HEK293 (cell line): ENCODE results near the gene PDP2.
"Not testable (repeated sequence)": the region's sequence is repeated elsewhere in the genome, so short reads cannot be mapped to it uniquely, and the experiment has no call there.

Experiments used
- CTCF ChIA-PET: fragments of 350-600 bp; formaldehyde crosslinking; extraction: SDS; loops from one replicate; lab custom pipeline; 2021; ENCODE audit warnings: antibody characterized with exemption; lab: Yijun Ruan, JAX
- POLR2A ChIA-PET: fragments of 300-600 bp; formaldehyde crosslinking; extraction: SDS; loops from one replicate; lab custom pipeline; 2020; ENCODE audit warnings: antibody characterized with exemption, inconsistent platforms; lab: Yijun Ruan, JAX
- H3K27ac ChIP-seq: fragments of 200-500 bp; sonication (Bioruptor generic); 2 replicates; pipeline ENCODE4 v1.5.1; 2014; ENCODE audit warnings: low read depth, low read length, control low read depth, inconsistent platforms; ENCODE audit errors: extremely low read depth
- H3K36me3 ChIP-seq, 2 experiments: fragments of 200-500 bp in 1 of 2; sonication (Bioruptor generic) in 1 of 2; 1 replicate in 1 of 2; 2 replicates in 1 of 2; pipeline ENCODE4 v1.5.1; 2014 to 2017; ENCODE audit warnings: inconsistent platforms in 2 of 2, low read length in 2 of 2; ENCODE audit not compliant: control insufficient read depth in 2 of 2, insufficient read depth in 1 of 2
- H3K4me1 ChIP-seq: fragments of 200-500 bp; sonication (Bioruptor generic); 2 replicates; pipeline ENCODE4 v1.5.1; 2014; ENCODE audit warnings: mild to moderate bottlenecking, low read length, inconsistent platforms; ENCODE audit not compliant: control insufficient read depth, insufficient read depth
- H3K4me3 ChIP-seq: 2 replicates; pipeline ENCODE4 v1.5.1; 2011; ENCODE audit warnings: low read depth, mild to moderate bottlenecking, control low read depth, low read length, moderate library complexity
- H3K9me3 ChIP-seq: fragments of 200-500 bp; sonication (Bioruptor generic); 2 replicates; pipeline ENCODE4 v1.5.1; 2014; ENCODE audit warnings: low read depth, low read length, inconsistent platforms; ENCODE audit not compliant: control insufficient read depth, insufficient read depth
- BCL11B ChIP-seq: fragments of 450-650 bp; formaldehyde crosslinking; IDR thresholded peaks from 2 replicates; pipeline ENCODE4 v1.5.1; 2016; ENCODE audit warnings: low read depth, missing biosample characterization, missing genetic modification characterization
- EGR2 ChIP-seq: fragments of 450-650 bp; formaldehyde crosslinking; IDR thresholded peaks from 2 replicates; pipeline ENCODE4 v1.5.1; 2016; ENCODE audit warnings: low read depth, missing biosample characterization, missing genetic modification characterization
- GLIS2 ChIP-seq: fragments of 450-650 bp; formaldehyde crosslinking; IDR thresholded peaks from 2 replicates; pipeline ENCODE4 v1.5.1; 2016; ENCODE audit warnings: missing biosample characterization, missing genetic modification characterization
- IKZF3 ChIP-seq: fragments of 450-650 bp; IDR thresholded peaks from 2 replicates; pipeline ENCODE4 v1.5.0; 2018; ENCODE audit warnings: missing biosample characterization, mild to moderate bottlenecking, missing genetic modification characterization, moderate library complexity
- KLF1 ChIP-seq: fragments of 450-650 bp; formaldehyde crosslinking; IDR thresholded peaks from 2 replicates; pipeline ENCODE4 v1.5.1; 2016; ENCODE audit warnings: missing biosample characterization, missing genetic modification characterization
- KLF9 ChIP-seq: fragments of 450-650 bp; formaldehyde crosslinking; IDR thresholded peaks from 2 replicates; pipeline ENCODE4 v1.5.1; 2016; ENCODE audit warnings: missing biosample characterization, missing genetic modification characterization, low read depth
- PRDM10 ChIP-seq: fragments of 450-650 bp; formaldehyde crosslinking; IDR thresholded peaks from 2 replicates; pipeline ENCODE4 v1.5.1; 2016; ENCODE audit warnings: missing biosample characterization, missing genetic modification characterization
- SP2 ChIP-seq: fragments of 450-650 bp; formaldehyde crosslinking; IDR thresholded peaks from 2 replicates; pipeline ENCODE4 v1.5.1; 2016; ENCODE audit warnings: missing biosample characterization, missing genetic modification characterization
- TCF7L2 ChIP-seq: IDR thresholded peaks from 2 replicates; pipeline ENCODE4 v1.6.1; 2011; ENCODE audit warnings: low read depth, mild to moderate bottlenecking, inconsistent platforms, low read length, moderate library complexity, borderline replicate concordance
- WT1 ChIP-seq: fragments of 450-650 bp; formaldehyde crosslinking; IDR thresholded peaks from 2 replicates; pipeline ENCODE4 v1.5.1; 2016; ENCODE audit warnings: missing biosample characterization, missing genetic modification characterization
- ZBTB20 ChIP-seq: fragments of 450-650 bp; formaldehyde crosslinking; IDR thresholded peaks from 2 replicates; pipeline ENCODE4 v1.5.1; 2016; ENCODE audit warnings: missing biosample characterization, missing genetic modification characterization
- ZBTB8A ChIP-seq: fragments of 450-650 bp; formaldehyde crosslinking; IDR thresholded peaks from 2 replicates; pipeline ENCODE4 v1.5.1; 2016; ENCODE audit warnings: missing biosample characterization, missing genetic modification characterization
- ZFHX2 ChIP-seq: fragments of 450-650 bp; formaldehyde crosslinking; conservative IDR thresholded peaks from 2 replicates; pipeline ENCODE4 v1.5.1; 2016; ENCODE audit warnings: missing biosample characterization, missing genetic modification characterization
- ZNF335 ChIP-seq: fragments of 450-650 bp; formaldehyde crosslinking; conservative IDR thresholded peaks from 2 replicates; pipeline ENCODE4 v1.5.1; 2016; ENCODE audit warnings: missing biosample characterization, missing genetic modification characterization
- ZNF37A ChIP-seq: fragments of 450-650 bp; IDR thresholded peaks from 2 replicates; pipeline ENCODE4 v1.5.1; 2018; ENCODE audit warnings: missing biosample characterization, missing genetic modification characterization
- ZNF513 ChIP-seq: fragments of 450-650 bp; IDR thresholded peaks from 2 replicates; pipeline ENCODE4 v1.5.1; 2018; ENCODE audit warnings: missing biosample characterization, missing genetic modification characterization
- ZNF677 ChIP-seq: fragments of 450-650 bp; IDR thresholded peaks from 2 replicates; pipeline ENCODE4 v1.5.0; 2018; ENCODE audit warnings: missing biosample characterization, mild to moderate bottlenecking, missing genetic modification characterization, moderate library complexity
- ZNF837 ChIP-seq: fragments of 450-650 bp; formaldehyde crosslinking; IDR thresholded peaks from 2 replicates; pipeline ENCODE4 v1.5.1; 2016; ENCODE audit warnings: missing biosample characterization, missing genetic modification characterization
- ZSCAN16 ChIP-seq: fragments of 450-650 bp; formaldehyde crosslinking; IDR thresholded peaks from 2 replicates; pipeline ENCODE4 v1.5.1; 2016; ENCODE audit warnings: missing biosample characterization, missing genetic modification characterization
- ZSCAN23 ChIP-seq: fragments of 450-650 bp; formaldehyde crosslinking; IDR thresholded peaks from 2 replicates; pipeline ENCODE4 v1.5.1; 2016; ENCODE audit warnings: missing biosample characterization, missing genetic modification characterization
- ZSCAN30 ChIP-seq: fragments of 450-650 bp; IDR thresholded peaks from 2 replicates; pipeline ENCODE4 v1.5.1; 2018; ENCODE audit warnings: missing biosample characterization, mild to moderate bottlenecking, missing genetic modification characterization, moderate library complexity

The PDP2 gene

GRCh38 chr16:66934839-66935313 is 54.6 kb downstream of the PDP2 start:
- Histone ChIP-seq H3K4me3 (peak overlapping the region; percentile 83), H3K36me3 (peaks cover 4 to 46% of the 10 kb centered on the region in 2 experiments; a peak in 2 of 3 replicates), H3K27ac (peak overlapping the region; percentile 72)
- CTCF ChIA-PET = interaction anchor here (1.0 to 2.4 kb wide), 2 partner anchors 13 to 39 kb away, joined by 4 to 20 read pairs; no protein-coding TSS in a partner anchor
- H3K9me3 ChIP-seq, POLR2A ChIA-PET, H3K4me1 ChIP-seq: not testable (repeated sequence)
- TF ChIP-seq ZBTB20 (0 out of 2 replicates have a peak, but pooled peaks have one; percentile 3), ZNF335 (tag by site-specific recombination) (peak; percentile 43; the same call in 1 of the 2 replicates), GLIS2 (tag by site-specific recombination) (peak; percentile 34; the same call in 1 of the 2 replicates)

GRCh38 chr16:66935314-66936011 is 55.1 kb downstream of the PDP2 start, which contains the start of gene CES2:
TSS of gene CES2 (plus strand) at chr16:66935516. CDS start at chr16:66935636, 120 bp downstream.
- Histone ChIP-seq H3K36me3 (peaks cover 4 to 52% of the 10 kb centered on the region in 2 experiments; a peak in 2 of 3 replicates), H3K9me3 (no peaks in the 10 kb centered on the region), H3K27ac (peak within 1 kb of the TSS; percentile 72), H3K4me3 (peak within 1 kb of the TSS; percentile 83), H3K4me1 (peaks cover 2% of the 10 kb centered on the region; the same call in 1 of the 2 replicates)
- ChIA-PET CTCF (interaction anchor here (0.6 kb wide), 1 partner anchor 12 kb away, joined by 3 read pairs; no protein-coding TSS in a partner anchor), POLR2A (interaction anchor here (1.7 kb wide), 1 partner anchor 9 kb away, joined by 7 read pairs; no protein-coding TSS in a partner anchor)
- TF ChIP-seq KLF1 (tag by site-specific recombination) = peak; percentile 40
- 0 out of 2 replicates have a peak, but pooled peaks have one; percentile 16 for TF ChIP-seq EGR2 (tag by site-specific recombination)
- peak; percentile 23; the same call in 1 of the 2 replicates for TF ChIP-seq ZFHX2 (tag by site-specific recombination)
- no peak for TF ChIP-seq ZSCAN16
- 0 out of 2 replicates have a peak, but pooled peaks have one; percentile 19 for TF ChIP-seq SP2 (tag by site-specific recombination)
- no peak for TF ChIP-seq ZNF513
- TF ChIP-seq KLF9 (tag by site-specific recombination) = peak; percentile 76
- TF ChIP-seq ZNF37A (tag by site-specific recombination) = no peak
- TF ChIP-seq PRDM10 (tag by site-specific recombination) = peak; percentile 69

GRCh38 chr16:66936462-66936861 is 56.1 kb downstream of the PDP2 start:
- Histone ChIP-seq H3K27ac (no peak overlapping the region), H3K4me1 (peaks cover 2% of the 10 kb centered on the region; the same call in 1 of the 2 replicates), H3K4me3 (no peak overlapping the region), H3K36me3 (peaks cover 0 to 59% of the 10 kb centered on the region in 2 experiments; a peak in 2 of 3 replicates), H3K9me3 (no peaks in the 10 kb centered on the region)
- ChIA-PET POLR2A (interaction anchor here (1.7 kb wide), 1 partner anchor 8 kb away, joined by 7 read pairs; no protein-coding TSS in a partner anchor), CTCF (interaction anchor here (1.1 kb wide), 2 partner anchors 8 to 41 kb away, joined by 3 to 4 read pairs; no protein-coding TSS in a partner anchor)
- no peak for TF ChIP-seq ZBTB8A (tag by site-specific recombination)
- no peak for TF ChIP-seq ZNF837 (tag by site-specific recombination)
- TF ChIP-seq BCL11B (tag by site-specific recombination) = no peak
- no peak for TF ChIP-seq IKZF3 (tag by site-specific recombination)
- no peak for TF ChIP-seq ZNF37A (tag by site-specific recombination)
- no peak for TF ChIP-seq ZNF677 (tag by site-specific recombination)
- no peak for TF ChIP-seq WT1 (tag by site-specific recombination)
- TF ChIP-seq ZSCAN16 = no peak
- no peak for TF ChIP-seq ZSCAN30 (tag by site-specific recombination)
- TF ChIP-seq ZSCAN23 (tag by site-specific recombination) = no peak
- TF ChIP-seq TCF7L2 = no peak
